OCI-LY1 (cell line): ENCODE measurements around the gene SLBP.

Experiments
- EZH2 ChIP-seq: fragments of 200-600 bp; sonication (generic), shearing (Covaris generic); IDR thresholded peaks from 2 replicates; pipeline ENCODE4 v1.8.0; 2017; ENCODE audit warnings: borderline replicate concordance, mixed run types, mild to moderate bottlenecking, antibody characterized with exemption, low read length, moderate library complexity, mixed read lengths
- TF ChIP-seq, protein P1 (sequence below): fragments of 200-600 bp; sonication (generic), shearing (Covaris generic); IDR thresholded peaks from 2 replicates; pipeline ENCODE4 v1.5.1; 2017; ENCODE audit warnings: mild to moderate bottlenecking, antibody characterized with exemption, low read length, moderate library complexity, mixed read lengths

DNA sequence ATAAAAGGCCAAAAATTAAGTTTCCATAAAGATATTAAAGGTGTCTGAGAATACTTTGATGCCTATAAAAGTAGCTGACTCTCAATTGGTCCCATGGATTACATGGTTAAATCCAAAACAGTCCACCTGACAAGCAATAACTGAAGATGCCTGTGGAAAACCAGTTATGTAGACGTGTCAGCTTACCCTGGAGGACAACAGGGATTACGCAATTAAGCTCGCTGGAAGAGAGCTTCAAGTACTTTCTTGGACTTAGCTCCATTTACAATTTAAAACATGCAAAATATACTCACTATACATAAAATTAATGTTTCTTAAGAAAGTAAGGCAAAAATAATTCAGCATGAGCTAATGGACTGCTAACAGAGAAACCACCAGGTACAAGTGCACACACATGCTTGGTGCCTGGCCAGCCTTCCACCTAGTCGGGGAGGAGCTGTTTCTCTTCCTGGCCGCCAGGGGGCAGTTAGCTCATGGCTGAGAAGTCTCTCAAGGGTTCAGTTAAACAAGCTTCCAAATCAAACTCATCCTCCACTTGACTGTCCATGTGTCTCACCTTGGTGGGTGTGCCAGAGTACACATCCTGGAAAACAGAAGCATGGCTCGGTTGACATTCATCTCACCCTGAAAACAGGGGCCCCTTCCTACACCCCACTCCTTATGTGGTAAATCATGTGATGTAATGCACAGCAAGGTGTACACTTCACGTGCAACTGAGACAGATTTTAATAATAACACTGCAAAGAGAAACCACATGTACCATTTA is 18.8 kb downstream of the SLBP start:
- TF ChIP-seq, protein P1, sequence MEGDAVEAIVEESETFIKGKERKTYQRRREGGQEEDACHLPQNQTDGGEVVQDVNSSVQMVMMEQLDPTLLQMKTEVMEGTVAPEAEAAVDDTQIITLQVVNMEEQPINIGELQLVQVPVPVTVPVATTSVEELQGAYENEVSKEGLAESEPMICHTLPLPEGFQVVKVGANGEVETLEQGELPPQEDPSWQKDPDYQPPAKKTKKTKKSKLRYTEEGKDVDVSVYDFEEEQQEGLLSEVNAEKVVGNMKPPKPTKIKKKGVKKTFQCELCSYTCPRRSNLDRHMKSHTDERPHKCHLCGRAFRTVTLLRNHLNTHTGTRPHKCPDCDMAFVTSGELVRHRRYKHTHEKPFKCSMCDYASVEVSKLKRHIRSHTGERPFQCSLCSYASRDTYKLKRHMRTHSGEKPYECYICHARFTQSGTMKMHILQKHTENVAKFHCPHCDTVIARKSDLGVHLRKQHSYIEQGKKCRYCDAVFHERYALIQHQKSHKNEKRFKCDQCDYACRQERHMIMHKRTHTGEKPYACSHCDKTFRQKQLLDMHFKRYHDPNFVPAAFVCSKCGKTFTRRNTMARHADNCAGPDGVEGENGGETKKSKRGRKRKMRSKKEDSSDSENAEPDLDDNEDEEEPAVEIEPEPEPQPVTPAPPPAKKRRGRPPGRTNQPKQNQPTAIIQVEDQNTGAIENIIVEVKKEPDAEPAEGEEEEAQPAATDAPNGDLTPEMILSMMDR: peak; percentile 70
- no peak for TF ChIP-seq EZH2
